GM04504 (cell line): ENCODE measurements around the gene COBL.

Experiments used
- DNase-seq: peaks from one replicate; pipeline ENCODE4 v3.0.0-alpha.2; 2012; ENCODE audit warnings: low read depth

Gene COBL, protein sequence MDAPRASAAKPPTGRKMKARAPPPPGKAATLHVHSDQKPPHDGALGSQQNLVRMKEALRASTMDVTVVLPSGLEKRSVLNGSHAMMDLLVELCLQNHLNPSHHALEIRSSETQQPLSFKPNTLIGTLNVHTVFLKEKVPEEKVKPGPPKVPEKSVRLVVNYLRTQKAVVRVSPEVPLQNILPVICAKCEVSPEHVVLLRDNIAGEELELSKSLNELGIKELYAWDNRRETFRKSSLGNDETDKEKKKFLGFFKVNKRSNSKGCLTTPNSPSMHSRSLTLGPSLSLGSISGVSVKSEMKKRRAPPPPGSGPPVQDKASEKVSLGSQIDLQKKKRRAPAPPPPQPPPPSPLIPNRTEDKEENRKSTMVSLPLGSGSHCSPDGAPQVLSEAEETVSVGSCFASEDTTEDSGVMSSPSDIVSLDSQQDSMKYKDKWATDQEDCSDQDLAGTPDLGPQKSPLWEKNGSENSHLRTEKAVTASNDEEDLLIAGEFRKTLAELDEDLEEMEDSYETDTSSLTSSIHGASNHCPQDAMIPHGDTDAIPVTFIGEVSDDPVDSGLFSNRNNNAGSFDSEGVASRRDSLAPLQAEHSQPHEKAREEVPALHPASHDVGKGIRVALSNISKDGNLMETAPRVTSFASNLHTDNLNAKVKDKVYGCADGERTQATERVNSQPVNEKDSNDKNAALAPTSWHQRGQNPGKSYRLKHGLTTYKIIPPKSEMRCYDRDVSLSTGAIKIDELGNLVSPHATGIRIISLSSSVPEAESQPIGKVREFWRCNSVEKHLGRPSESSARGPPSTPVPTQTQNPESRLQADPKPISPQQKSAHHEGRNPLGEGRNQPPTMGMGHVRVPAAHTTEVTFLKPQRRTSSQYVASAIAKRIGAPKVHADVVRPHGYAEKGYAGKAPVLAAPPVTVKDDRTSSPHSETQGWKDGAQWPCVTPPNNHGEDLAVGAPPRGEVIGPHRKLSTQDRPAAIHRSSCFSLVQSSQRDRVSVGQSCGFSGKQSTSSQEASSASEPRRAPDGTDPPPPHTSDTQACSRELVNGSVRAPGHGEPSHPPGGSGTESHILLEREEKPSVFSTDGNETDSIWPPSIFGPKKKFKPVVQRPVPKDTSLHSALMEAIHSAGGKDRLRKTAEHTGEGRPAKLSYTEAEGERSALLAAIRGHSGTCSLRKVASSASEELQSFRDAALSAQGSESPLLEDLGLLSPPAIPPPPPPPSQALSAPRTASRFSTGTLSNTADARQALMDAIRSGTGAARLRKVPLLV

DNA sequence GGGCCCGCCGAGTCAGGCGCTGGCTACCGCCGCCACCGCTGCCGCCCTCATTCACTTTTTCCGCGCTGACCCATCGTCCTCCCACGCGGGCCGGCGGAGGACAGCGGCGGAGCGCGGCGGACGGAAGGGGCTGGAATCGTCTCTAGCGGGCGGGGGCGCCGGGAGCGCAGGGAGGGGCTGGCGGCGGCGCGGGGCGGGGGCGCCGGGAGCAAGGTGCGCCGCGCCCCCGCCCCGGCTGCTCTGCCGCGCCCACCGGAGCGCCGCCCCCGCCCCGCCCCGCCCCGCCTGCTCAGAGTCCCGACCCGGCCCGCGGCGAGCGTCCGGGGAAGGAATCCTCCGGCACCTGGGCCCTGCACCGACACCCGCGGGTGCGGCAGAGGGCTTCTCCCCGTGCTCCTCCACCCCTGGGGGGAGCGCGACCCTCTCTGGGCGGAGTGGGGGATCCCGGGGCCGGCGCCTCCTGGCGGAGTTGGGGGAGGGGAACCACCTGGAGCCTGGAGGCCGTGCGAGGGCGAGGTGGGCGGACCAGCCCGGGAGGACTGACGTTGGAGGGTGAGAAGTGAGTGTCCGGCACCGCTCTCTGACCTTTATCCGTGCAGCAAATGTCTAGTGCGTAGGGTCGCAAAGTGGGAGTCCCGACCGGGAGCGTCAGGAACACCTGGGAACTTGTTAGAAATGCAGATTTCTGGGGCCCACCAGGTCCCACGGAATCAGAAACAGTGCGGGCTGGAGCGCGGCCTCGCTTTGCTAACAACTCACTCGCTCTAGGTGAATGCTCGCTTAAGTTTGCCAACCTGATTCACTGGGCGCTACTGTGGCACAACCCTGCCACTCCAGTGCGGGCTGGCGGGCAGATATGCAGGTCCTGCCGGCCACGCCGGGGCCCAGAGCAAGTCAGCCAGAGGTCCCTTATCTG is at the start of gene COBL:
Gene COBL, minus strand, starts transcription at position 144 of the 916 bp plus-strand sequence. CDS start 176 bp downstream, outside the sequence.
- no peak for DNase-seq

DNA sequence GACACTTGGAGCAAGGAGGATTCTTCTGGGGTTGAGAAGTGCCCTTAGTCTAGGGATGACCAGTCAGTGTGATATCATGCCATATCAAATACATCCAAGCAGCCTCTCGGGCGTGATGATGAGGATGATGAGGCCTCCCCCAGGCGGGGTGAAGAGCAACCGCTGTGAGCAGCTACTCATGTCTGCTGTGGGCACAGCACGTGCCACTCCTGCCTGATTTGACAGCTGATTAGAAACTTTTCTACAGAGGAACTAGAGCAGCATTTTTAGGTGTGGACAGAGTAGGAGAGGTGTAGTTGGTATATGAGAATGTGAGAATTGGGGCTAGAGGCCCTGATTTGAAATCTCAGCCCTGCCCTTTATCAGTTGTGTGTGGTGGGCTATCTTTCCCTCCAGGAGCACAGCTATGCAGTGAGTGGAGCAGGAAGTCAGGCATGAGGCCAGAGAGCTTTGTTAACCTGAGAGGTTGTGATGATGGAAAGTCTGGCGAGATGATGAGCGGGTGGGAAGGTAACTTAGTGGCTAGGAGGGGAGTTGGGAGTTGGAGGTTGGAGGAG is 49.6 kb upstream of the COBL start:
- no peak for DNase-seq

DNA sequence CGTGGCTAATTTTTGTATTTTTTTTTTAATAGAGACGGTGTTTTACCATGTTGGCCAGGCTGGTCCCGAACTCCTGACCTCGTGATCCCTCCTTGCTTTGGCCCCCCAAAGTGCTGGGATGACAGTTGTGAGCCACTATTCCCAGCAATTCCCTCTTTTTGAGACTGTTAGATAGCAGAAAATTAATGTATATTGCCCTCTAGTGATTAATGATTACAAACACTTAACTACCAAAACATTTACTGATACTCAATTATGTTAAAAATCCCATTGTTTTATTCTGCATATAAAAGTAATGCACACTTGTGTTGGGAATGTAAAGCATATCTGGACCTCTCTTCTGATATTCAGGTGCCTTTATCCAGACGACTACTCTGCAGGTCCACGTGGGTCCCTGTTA is 41.2 kb upstream of the COBL start:
- no peak for DNase-seq

DNA sequence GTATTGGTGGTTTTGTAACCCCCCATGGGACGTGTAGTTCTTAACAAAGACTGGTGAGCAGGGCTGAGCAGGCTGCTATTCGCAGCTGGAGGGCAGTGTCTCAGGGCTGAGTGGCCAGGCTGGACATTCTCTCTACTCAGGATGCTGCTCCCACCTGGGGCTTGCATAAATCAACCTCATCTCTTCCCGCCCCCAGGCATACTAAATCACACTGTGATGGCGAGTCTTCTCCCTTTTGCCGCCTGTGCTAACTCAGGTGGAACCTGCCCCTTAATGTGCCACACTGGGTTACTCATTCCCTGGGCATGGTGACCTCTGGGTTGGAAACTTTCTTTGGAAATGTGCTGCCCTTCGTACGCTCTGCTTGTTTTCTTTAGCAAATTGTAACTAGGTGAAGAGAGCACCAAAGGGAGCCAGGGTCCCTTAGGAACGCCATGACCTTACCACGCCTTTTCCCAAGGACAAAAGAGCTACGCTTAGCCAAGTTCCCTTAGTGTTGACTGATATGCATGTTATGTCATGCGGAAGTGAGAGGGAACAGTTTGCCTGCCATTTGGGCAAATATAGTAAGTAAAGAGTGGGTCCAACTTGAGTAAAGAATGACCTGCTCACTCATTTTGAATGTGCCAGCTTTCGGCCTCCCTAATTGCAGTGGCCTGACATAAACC is 40.4 kb upstream of the COBL start:
- DNase-seq, result no peak

DNA sequence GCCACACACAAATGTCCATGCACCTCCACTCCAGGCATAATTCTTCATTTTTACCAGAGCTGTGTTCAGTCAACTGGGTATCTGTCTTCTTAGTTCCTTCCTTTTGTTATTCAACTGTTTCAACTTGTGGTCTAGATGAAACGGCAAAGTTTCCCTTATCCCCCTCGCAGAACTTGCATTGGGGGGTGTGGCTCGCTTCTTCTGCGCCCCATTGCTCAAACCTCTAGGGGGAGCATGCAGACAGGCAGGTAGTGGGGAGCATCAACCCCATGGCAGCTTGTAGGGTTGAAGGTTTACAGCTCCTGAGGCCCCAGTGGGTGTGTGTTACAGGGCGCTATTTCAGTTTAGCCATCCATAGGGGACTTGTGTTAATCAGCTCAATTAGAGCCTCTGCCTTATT is 38.3 kb upstream of the COBL start:
- DNase-seq, result no peak

DNA sequence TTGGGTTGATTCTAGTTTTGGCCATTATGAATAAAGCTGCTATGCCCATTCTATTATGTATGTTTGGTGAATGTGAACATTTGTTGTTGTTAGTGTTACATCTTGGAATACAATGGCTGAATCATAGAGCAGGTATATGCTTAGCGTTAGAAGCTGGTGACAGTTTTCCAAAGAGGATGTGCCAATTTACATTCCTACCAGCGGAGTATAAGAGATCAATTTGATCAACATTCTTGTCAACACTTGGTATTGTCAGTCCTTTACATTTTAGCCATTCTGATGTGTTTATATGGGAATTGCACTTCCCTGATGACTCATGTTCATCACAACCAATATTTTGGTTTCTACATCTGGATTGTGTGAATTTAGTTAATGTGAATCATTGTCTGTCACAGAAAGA is 37.8 kb upstream of the COBL start:
- no peak for DNase-seq

DNA sequence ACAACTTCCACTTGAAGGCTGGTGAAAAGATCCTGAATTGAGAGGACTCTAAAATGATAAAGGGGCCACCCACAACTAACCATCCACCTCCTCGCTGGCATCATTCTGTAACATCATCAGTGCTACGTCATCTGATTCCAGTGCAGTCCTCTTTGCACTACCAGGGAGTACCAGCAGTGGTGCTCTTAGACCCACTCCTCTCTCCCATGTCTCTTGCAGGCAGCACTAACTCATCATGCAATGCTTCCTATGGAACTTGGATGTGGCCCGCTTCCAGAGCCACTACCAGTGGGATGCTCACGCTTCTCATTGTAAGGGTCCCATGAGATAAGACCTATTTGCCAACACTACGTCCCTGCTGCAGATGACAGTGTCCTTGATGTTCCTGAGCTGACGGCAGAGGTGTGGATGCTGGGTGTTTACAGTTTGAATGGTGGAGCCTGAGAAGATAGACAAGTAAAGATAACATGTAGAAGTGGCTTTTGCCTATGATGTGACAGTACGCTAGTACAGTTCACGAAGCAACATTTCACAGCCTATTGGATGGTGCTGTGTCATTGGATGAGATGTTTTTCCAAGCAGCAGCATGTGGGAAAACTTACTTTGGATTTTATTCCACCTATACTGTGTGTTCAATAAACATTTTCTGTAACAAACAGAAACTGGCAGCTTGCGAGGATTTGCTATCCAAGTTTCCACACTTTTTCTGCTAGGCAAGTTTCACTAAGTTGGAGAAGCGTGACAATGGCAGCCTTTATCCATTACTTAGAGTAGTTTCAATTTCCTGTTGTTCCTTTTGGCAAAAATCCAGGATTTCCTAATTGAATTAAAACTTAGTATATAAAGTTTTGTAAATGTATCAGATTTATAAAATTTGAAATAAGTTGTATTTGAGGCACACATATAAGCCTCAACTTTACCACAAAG is 35.8 kb upstream of the COBL start:
- DNase-seq, result no peak

DNA sequence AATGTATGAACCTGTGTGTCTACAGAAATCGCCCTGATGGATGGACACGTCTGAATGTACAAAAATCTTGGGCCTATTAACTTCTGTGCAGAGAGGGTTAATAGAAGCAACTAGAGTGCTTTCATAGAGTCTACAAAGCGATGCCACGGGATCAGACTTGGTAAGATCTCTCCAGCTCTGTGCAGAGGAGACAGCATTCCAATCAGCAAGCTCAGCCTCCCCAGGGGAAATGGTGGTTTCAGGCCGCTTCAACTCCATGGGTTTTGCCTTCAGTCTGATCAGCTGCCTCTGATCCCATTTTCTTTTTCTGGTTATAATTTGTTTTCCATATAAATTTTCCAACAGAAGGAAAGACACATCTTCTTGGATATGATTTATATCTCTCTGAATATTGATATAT is 35.1 kb upstream of the COBL start:
- no peak for DNase-seq

DNA sequence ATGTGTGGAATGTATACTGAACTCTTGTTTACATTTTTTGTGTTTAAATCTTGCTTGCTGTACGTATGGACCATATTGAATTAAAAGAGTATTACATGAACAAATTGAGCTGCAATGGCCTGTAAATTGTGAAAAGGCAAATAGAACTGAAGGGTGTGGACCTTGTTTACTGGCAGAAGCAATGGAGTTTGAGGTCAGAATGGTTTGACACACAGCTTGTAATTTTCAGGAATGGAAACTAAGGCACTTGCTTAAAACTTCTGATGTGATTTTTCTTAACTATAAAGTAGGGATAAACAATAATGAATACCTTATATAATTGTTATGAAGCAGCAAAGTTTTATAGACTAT is 33.9 kb upstream of the COBL start:
- DNase-seq, result no peak

DNA sequence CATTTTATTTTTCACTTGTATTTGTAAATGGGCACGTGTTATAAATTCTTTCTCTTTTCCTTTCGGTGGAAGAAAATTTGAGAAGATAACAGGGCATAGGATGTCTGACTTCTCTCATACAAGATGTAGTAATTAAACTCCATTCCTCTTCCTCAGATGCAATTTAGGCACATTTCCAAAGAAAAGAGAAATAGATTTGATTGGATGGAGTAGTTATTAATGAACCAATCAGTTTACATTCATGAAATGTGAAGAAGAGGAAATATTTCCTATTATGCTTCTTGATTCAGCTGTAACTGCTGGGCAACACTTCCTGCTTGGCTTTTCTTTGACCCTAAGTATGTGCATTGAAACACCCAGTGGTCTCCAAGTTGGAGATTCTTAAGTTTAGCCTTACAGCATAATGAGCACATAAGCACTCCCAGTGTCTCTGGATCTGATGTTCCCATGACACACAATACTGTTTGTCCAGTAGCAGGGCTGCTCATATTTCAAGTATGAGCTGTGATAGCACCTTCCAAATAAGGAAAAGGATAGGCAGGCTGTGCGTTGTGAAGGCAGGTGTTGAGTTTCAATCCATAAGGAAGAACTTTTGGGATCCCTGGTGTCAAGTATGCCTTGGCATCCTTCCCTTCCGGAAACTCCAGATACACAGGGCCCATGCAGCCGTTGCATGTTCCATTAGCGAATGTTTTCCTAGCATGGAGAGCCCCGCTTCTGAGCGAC is 33.4 kb upstream of the COBL start:
- no peak for DNase-seq

DNA sequence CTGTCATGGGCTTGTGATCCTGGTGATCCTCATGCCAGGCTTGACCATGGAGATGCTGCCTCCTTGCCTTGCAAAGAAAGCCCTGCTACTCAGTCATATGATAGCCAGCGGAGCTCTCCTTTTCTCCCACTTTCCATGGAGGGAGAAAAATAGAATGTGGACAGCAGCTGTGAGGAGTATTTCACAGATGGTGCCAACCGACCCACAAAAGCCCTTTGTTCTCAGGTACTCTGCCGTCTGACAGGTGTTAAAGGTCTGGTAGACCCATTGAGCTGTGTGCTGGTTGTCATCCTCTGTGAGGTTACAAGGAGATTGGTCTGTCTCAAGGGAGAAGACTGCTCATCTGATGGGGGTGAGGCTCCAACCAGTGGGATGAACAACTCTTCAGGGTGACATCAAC is 29.5 kb upstream of the COBL start:
- DNase-seq, result no peak

DNA sequence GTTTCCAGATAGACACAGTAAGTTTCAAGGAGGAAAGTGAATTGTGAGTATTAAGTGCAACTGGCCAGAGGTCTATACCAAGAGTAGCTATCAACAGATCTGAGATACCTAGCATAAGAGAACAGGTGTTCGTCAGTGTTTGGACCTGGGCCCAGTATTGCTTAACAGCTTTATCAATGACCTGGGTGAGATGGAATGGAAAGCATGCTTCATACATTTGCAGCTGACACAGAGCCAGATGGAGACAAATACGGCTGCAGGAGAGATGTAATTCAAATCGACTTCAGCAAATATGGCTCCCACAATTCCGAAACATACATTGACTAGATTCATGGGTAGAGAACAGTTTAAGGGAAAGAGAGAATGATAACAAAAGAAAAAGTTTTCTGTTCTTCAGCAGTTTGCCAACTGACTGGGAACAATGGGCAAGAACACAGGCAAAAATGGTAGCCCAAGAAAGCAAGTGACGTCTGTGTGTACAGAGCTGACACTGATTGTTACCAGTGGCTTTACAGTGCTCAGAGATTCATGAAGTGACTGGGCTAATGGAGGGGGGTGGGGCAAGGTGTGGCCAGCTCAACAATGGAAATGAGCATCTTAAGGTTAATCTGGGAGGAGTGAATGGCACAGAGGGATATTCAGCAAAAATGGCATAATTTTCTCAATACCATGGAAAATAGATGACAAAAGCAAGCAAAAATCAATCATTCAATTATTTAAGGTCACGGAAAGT is 28.0 kb upstream of the COBL start:
- no peak for DNase-seq

DNA sequence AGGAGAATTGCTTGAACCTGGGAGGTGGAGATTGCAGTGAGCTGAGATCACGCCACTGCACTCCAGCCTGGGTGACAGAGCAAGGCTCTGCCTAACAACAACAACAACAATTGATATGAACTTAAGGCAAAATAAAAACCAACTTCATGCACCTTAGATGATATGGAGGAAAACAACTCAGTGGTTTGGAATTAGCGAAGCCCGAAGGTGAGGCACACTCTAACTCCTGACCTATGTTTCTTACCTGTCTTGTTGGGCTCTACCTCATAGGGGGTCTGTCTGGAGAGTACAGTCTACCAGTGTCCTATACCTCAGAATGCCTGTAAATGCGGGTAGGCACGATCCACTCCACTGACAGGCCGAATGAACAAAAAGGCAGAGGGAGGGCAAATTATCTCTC is 24.3 kb upstream of the COBL start:
- DNase-seq, result no peak

DNA sequence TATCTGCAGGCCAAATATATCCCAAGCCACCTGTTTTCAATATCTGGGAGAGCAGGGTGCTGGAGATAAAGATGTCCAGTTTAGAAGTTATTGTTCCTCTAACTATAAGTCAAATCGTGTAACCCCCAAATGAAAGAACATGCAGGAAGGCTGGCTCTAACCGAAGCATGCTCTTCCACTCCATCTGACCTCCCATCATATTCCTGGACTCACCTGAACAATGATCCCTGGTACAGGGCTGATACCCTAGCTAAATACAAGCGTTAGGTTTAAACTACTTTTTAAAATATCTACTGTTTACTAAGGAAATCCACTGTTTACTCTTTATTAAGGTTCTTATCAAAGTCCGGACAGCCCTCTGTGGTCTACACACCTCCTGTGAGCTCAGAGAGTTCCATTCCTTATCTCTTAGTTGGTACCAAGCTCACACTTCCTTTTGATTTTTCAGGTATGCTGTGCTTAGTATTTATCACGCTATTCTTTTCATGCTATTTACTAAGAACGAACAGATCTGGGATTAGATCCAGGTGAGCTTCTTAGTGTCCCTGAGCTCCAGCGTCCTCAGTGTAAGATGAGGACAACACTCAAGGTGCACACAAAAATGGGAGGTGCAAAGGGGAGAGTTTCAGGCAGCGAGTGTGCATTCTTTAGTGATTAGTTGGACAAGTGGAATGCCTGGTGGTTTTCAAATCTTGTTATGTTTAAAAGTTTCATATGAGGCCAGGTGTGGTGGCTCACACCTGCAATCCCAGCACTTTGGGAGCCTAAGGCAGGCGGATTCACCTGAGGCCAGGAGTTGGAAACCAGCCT is 23.6 kb upstream of the COBL start:
- DNase-seq, result no peak

DNA sequence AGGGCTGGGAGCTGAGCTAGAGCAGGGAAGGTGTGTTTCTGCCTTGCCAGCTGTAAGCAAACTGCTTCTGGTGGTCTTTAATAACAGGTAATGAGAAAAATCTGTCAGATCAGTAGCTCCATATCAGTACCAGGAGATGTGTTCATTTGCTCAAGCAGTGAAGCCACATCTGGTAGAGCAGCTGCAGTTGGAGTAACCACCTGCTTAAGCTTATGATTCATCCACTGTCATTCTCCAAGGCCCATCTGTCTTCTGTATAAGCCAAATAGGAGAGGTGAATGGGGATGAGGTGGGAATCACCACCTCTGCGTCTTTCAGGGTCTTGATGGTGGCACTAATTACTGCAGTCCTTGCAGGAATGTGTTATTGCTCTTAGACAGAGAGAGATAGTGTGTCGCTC is 18.4 kb upstream of the COBL start:
- DNase-seq, result no peak

DNA sequence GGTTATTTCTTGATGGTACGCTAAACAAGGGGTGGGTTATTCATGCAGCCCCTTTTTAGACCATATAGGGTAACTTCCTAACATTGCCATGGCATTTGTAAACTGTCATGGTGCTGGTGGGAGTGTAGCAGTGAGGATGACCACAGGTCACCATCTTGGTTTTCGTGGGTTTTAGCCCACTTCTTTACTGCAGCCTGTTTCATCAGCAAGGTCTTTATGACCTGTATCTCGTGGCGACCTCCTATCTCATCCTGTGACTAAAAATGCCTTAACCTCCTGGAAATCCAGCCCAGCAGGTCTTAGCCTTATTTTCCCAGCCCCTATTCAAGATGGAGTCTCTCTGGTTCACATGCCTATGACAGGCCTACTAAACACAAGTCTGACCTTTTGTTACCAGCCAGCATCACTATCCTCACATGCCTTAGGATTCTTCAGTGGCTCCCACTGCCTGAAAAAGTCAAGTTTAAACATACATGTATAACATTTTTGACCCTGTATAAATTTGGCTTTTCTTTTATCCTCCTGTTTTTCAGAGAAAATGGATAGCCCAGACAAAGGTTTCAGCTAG is 13.2 kb upstream of the COBL start:
- DNase-seq, result no peak

DNA sequence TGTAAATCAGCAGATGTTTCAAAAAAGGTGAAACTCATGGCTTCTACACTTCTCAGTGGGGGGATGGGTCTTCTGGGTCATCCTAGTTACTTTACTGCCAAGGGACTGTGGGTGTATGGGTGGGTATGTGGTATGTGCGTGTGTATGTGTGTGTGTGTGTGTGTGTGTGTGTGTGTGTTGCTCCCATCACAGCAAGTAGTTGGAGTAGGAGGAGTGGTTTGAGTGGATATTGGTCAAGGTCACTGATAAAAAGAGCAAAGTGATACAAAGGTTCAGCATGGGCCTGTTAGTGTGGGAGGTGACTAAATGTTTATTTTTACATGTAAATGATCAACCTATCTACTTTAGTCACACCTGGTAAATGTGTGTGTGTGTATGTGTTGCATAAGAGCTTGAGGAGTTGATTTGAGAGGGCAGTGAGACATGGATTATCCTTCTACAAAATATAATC is 11.8 kb upstream of the COBL start:
- no peak for DNase-seq
